GM19238 (cell line): ENCODE measurements around the gene PRR20C.
"Not testable (repeated sequence)": the region's sequence is repeated elsewhere in the genome, so short reads cannot be mapped to it uniquely, and the experiment has no call there.

Experiments used
- DNase-seq: peaks from one replicate; pipeline ENCODE4 v3.0.0; 2011; ENCODE audit warnings: low spot score; ENCODE audit not compliant: insufficient read length

The PRR20C gene

GRCh38 chr13:57153761-57154160 is at the start of gene PRR20C:
Gene PRR20C (plus strand): TSS chr13:57154061. CDS start chr13:57154448, 387 bp downstream.
- DNase-seq = not testable (repeated sequence)

DNA sequence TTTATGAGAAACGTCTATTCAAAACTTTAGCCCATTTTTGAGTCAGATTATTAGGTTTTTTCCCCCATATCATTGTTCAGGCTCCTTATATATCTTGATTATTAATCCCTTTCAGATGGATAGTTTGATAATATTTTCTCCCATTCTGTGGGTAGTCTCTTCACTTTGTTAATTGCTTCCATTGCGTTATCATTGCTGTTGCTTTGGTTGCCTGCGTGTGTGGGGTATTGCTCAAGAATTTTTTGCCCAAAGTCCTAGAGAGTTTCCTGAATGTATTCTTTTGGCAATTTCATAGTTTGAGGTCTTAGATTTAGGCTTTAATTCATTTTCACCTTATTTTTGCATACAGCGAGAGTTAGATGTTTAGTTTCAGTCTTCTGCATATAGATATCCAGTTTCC is 38.9 kb upstream of the PRR20C start:
- no peak for DNase-seq

DNA sequence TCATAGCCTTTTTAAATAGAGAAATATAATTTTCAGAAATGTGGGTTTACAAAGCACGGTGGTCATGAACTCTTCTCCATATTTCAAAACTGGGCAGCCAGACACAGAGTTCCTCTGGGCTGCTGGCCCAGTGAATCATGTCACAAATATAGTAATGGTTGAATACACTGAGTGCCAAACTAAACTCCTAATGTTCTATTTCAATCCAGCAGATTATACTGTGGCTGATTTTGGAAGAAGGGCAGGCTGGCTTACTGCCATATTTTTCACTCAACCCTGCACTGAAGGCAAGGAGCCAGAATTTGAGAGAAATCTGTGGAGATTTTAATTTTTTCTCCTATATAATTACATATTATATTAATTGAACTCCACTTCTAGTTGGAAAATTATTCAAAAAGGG is 30.2 kb upstream of the PRR20C start:
- no peak for DNase-seq

- no peak for DNase-seq
These were observed 25.0 kb upstream of the PRR20C start for GRCh38 chr13:57128909-57129308.

DNA sequence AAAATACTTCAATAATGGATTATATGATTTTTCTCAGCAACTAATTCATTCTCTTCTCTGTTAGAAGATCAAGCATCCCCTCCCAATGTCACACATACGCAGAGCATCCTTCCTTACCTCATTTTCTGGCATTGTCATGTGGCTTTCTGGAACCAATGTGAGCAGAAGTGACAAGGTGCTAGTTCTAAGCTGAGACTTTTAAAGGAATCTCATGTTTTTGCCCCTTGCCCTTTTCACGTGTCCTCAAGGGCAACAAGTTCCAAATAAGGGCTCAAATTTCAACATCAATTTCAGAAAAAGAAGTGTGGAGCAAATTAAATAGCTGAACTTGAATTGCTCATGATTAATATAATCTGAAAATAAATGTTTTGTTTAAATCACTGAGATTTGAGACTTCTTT is 17.8 kb upstream of the PRR20C start:
- DNase-seq = no peak

GRCh38 chr13:57137585-57137984 is 16.3 kb upstream of the PRR20C start:
- DNase-seq = no peak

DNA sequence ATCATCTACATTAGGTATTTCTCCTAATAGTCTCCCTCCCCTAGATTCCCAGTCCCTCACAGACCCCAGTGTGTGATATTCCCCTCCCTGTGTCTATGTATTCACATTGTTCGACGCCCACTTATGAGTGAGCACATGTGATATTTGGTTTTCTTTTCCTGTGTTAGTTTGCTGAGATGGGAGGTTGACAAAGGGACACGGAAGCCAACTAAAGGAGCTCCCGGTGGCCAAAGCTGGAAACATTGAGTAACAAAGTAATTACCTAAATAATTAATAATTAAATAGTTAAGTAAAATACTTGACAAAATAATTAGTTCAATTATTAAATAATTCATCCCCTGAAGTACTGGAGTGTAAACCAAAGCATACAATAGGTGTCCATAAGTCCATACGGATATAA is 14.9 kb upstream of the PRR20C start:
- no peak for DNase-seq

DNA sequence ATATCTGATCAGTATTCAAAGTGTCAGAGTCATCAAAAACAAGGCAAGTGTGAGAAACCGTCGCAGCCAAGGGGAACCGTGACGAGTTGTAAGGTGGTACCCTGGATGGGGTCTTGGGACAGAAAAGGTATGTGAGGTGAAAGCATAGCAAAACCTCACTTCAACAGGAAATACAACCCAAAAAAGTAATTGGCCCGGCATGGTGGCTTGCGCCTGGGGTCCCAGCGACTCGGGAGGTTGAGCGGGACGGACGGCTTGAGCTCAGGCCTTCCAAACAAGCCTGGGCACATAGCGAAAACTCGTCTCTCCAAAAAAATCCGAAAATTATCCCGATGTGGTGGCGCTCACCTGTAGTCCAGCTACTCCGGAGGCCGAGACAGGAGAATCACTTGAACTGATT is 14.1 kb upstream of the PRR20C start:
- DNase-seq = not testable (repeated sequence)

DNA sequence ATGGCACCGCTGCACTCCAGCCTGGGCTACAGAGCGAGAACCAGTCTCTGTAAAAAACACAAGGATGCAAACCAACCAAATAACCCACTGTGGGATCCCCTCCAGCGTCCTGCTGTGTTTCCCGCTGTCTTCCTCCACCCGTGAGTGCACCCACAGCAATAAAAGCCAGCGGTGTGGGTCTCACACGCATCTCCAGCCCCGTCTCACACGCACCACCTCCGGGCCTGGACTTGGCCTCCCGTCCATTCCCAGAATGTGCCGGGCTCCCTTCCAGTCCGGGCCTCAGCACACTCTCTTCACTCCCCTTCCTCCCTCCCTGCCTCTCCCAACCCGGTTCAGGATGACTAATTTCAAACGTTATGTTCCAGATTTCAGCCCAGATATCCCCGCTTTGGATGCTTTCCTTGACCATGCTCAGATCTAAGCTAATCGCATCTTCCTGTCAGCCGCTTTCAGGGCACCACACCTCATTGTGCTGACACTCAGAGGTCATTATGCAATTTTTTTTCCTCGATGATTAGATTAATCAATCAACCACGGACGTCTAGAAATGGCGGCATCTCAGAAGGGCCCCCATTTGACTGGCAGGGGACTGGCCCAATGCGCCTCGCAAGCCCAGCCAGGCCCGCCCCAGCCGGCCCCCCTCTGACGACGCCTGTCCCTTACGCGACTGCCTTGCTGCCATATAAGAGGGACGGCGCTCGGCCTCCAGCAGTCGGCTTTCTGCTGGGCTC is 13.5 kb upstream of the PRR20C start, which contains the start of gene PRR20A:
Gene PRR20A (plus strand): TSS at position 684 of the 734 bp plus-strand sequence. CDS start 387 bp downstream, outside the sequence.
- not testable (repeated sequence) for DNase-seq

- DNase-seq = not testable (repeated sequence)
These were observed 6.7 kb upstream of the PRR20C start, which contains the start of gene PRR20B for GRCh38 chr13:57147188-57147587. Gene PRR20B (plus strand): TSS chr13:57147488. CDS start chr13:57147875, 387 bp downstream.

- DNase-seq = not testable (repeated sequence)
These were observed 5.8 kb upstream of the PRR20C start for GRCh38 chr13:57148106-57148505.

DNA sequence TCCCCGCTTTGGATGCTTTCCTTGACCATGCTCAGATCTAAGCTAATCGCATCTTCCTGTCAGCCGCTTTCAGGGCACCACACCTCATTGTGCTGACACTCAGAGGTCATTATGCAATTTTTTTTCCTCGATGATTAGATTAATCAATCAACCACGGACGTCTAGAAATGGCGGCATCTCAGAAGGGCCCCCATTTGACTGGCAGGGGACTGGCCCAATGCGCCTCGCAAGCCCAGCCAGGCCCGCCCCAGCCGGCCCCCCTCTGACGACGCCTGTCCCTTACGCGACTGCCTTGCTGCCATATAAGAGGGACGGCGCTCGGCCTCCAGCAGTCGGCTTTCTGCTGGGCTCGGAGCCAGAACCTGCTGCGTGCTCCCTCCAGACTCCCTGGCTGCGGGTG is 6.5 kb downstream of the PRR20C start, which contains the start of gene PRR20D:
Gene PRR20D (plus strand): TSS at position 301 of the 400 bp plus-strand sequence. CDS start 387 bp downstream, outside the sequence.
- DNase-seq = not testable (repeated sequence)

- DNase-seq = not testable (repeated sequence)
These were observed 13.0 kb downstream of the PRR20C start, which contains the start of gene PRR20E for GRCh38 chr13:57166897-57167296. Gene PRR20E (plus strand): TSS chr13:57167197. CDS start chr13:57167584, 387 bp downstream.

DNA sequence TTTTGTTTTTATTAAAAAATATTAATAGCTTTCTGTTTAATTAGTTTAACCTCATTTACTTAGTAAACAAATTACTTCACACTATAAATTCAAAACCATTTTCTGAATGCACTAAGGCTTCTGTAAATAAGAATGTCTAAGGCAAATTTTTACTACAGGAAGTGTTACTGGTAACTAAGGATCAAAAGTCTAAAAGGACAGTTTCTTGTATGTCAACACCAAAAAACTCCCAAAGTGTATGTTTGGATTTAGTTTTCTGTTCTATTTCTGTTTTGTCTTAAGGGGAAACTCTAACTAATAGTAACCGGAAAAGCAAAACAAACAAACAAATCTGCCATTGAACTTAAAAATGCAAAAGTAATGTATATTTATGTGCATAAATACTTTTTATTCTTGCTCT is 37.8 kb downstream of the PRR20C start:
- no peak for DNase-seq
